Left ventricle myocardium superior (tissue), 1 donor: ENCODE results near the gene GUCD1. TPM values are rescaled to one million over a fixed set of nuclear protein-coding genes. Genes with fewer than 3 reads are reported as not detected.

Source experiments
- ATAC-seq: fragments of 200-7000 bp; cut with Tn5 transposase; one replicate; pipeline ENCODE4 v1.9.1; 2020; ENCODE audit warnings: mild to moderate bottlenecking, moderate library complexity
- DNase-seq: peaks from one replicate; pipeline ENCODE4 v3.0.0-alpha.2; 2020
- intact Hi-C: fragments of 100-400 bp; cut with micrococcal nuclease; formaldehyde crosslinking; loops from one replicate; pipeline ENCODE4 v1.11.0; 2022
- total RNA-seq: library from RNA; stranded (reverse); fragmentation: NEBNext Ultra II Directional; extraction: Animal tissue kit (Norgen Biotek cat#: 25700); gene quantifications from one replicate; pipeline ENCODE4 v1.2.1, GENCODE V29; 2021
- donor health status: DM: no; HTN: yes; CAD: no; lungs with severe emphysema.

GUCD1 gene
- total RNA-seq, 1 donor from 2014 or later = 275 TPM

- intact Hi-C loops = no loop called here
- DNase-seq = no peak
Observed at GRCh38 chr22:24514241-24515026, 40.5 kb downstream of the GUCD1 start.

GRCh38 chr22:24513378-24514240 lies 41.3 kb downstream of the GUCD1 start:
- no peak for DNase-seq

More at GRCh38 chr22:24514241-24515026, 40.5 kb downstream of the GUCD1 start:
- no peak for ATAC-seq

GRCh38 chr22:24512043-24512442 lies 42.9 kb downstream of the GUCD1 start:
- ATAC-seq (peak; percentile 19), DNase-seq (no peak)

More at GRCh38 chr22:24513378-24514240, 41.3 kb downstream of the GUCD1 start:
- ATAC-seq = no peak
- intact Hi-C loops = no loop called here

GRCh38 chr22:24510637-24511625 lies 44.0 kb downstream of the GUCD1 start:
- DNase-seq = no peak
- peak; percentile 86 for ATAC-seq
- intact Hi-C loops = no loop called here

More at GRCh38 chr22:24512043-24512442, 42.9 kb downstream of the GUCD1 start:
- intact Hi-C loops = no loop called here

GRCh38 chr22:24507716-24508115 lies 47.2 kb downstream of the GUCD1 start:
- ATAC-seq = no peak

GRCh38 chr22:24506802-24507438 lies 48.0 kb downstream of the GUCD1 start:
- intact Hi-C loops = loop anchor here (10.0 kb wide), 2 partner anchors 82 to 182 kb away; partner anchors contain the start of gene ADORA2A
- ATAC-seq (no peak), DNase-seq (no peak)

More at GRCh38 chr22:24507716-24508115, 47.2 kb downstream of the GUCD1 start:
- DNase-seq = no peak
- intact Hi-C loops = loop anchor here (10.0 kb wide), 2 partner anchors 83 to 183 kb away; partner anchors contain the start of gene ADORA2A

- ATAC-seq (no peak), DNase-seq (no peak)
- intact Hi-C loops = loop anchor here (10.0 kb wide), 2 partner anchors 80 to 180 kb away; partner anchors contain the start of gene ADORA2A
Observed at GRCh38 chr22:24504956-24505736, 49.8 kb downstream of the GUCD1 start.

- intact Hi-C loops = loop anchor here (10.0 kb wide), 2 partner anchors 80 to 180 kb away; partner anchors contain the start of gene ADORA2A
- DNase-seq (no peak), ATAC-seq (no peak)
Observed at GRCh38 chr22:24504540-24504939, 50.4 kb downstream of the GUCD1 start.

- intact Hi-C loops = loop anchor here (10.0 kb wide), 2 partner anchors 79 to 179 kb away; partner anchors contain the start of gene ADORA2A
- ATAC-seq = no peak
- DNase-seq = no peak
Observed at GRCh38 chr22:24503843-24504338, 51.0 kb downstream of the GUCD1 start.

- peak; percentile 71 for ATAC-seq
- peak; percentile 77 for DNase-seq
- intact Hi-C loops = loop anchor here (10.0 kb wide), 2 partner anchors 78 to 178 kb away; partner anchors contain the start of gene ADORA2A
Observed at GRCh38 chr22:24503137-24503842, 51.6 kb downstream of the GUCD1 start.

GRCh38 chr22:24502541-24502940 lies 52.4 kb downstream of the GUCD1 start:
- intact Hi-C loops = loop anchor here (10.0 kb wide), 2 partner anchors 78 to 178 kb away; partner anchors contain the start of gene ADORA2A
- DNase-seq = no peak
- no peak for ATAC-seq

- ATAC-seq (no peak), DNase-seq (no peak)
- intact Hi-C loops = loop anchor here (10.0 kb wide), 2 partner anchors 77 to 177 kb away; partner anchors contain the start of gene ADORA2A
Observed at GRCh38 chr22:24502034-24502433, 52.9 kb downstream of the GUCD1 start.

GRCh38 chr22:24501301-24502005 lies 53.5 kb downstream of the GUCD1 start:
- intact Hi-C loops = loop anchor here (10.0 kb wide), 2 partner anchors 77 to 177 kb away; partner anchors contain the start of gene ADORA2A
- DNase-seq (no peak), ATAC-seq (peak; percentile 73)

- ATAC-seq (peak; percentile 70), DNase-seq (peak; percentile 49)
- intact Hi-C loops = loop anchor here (10.0 kb wide), 2 partner anchors 76 to 176 kb away; partner anchors contain the start of gene ADORA2A
Observed at GRCh38 chr22:24500277-24500820, 54.6 kb downstream of the GUCD1 start.

GRCh38 chr22:24499706-24500276 lies 55.1 kb downstream of the GUCD1 start:
- ATAC-seq = no peak
- intact Hi-C loops = loop anchor here (10.0 kb wide), 2 partner anchors 75 to 175 kb away; partner anchors contain the start of gene ADORA2A
- DNase-seq = no peak
